Gastrocnemius medialis (tissue), 4 donors: ENCODE measurements around the gene SLC37A1. TPM values are rescaled to one million over a fixed set of nuclear protein-coding genes. Genes with fewer than 3 reads are reported as not detected.

Source experiments
- ATAC-seq, 2 donors: fragments of 150-250 bp; one replicate each; pipeline ENCODE4 v1.9.1; 2016
- DNase-seq, 2 donors: peaks; one replicate each; pipeline ENCODE4 v3.0.0-alpha.2; 2019
- H3K27ac ChIP-seq, 4 donors: fragments of 200-600 bp; sonication (generic); 1 replicate in 1 of 4; 2 replicates in 3 of 4; pipeline ENCODE4 v1.5.1; 2016 to 2018; ENCODE audit warnings: mild to moderate bottlenecking in 2 of 4, moderate library complexity in 1 of 4
- H3K27me3 ChIP-seq, 3 donors: fragments of 200-600 bp; sonication (generic) in 2 of 3; 1 replicate in 1 of 3; 2 replicates in 2 of 3; pipeline versions ENCODE4 v1.5.1 to v1.6.0; 2016 to 2019; ENCODE audit warnings: mild to moderate bottlenecking in 1 of 3, moderate library complexity in 1 of 3
- H3K36me3 ChIP-seq, 2 donors: fragments of 200-600 bp; sonication (generic) in 1 of 2; one replicate each; pipeline ENCODE4 v1.5.1; 2017 to 2018
- H3K4me1 ChIP-seq, 2 donors: fragments of 200-600 bp; sonication (generic) in 1 of 2; one replicate each; pipeline ENCODE4 v1.5.1; 2016 to 2017; ENCODE audit warnings: mild to moderate bottlenecking in 2 of 2
- H3K4me3 ChIP-seq, 4 donors: fragments of 200-600 bp; sonication (generic) in 3 of 4; 1 replicate in 1 of 4; 2 replicates in 3 of 4; pipeline ENCODE4 v1.5.1; 2016 to 2019; ENCODE audit warnings: mild to moderate bottlenecking in 2 of 4
- H3K9me3 ChIP-seq, 3 donors: fragments of 200-600 bp; sonication (generic) in 2 of 3; 1 replicate in 1 of 3; 2 replicates in 2 of 3; pipeline ENCODE4 v1.5.1; 2016 to 2019
- CTCF ChIP-seq, 5 experiments: fragments of 450-650 bp in 3 of 5; fragments of 200-600 bp in 2 of 5; sonication (generic) in 2 of 5; IDR thresholded peaks in 4 of 5; conservative IDR thresholded peaks in 1 of 5; 1 replicate in 4 of 5; 2 replicates in 1 of 5; pipeline ENCODE4 v1.5.1; 2016 to 2019; ENCODE audit warnings: antibody characterized with exemption in 5 of 5, mild to moderate bottlenecking in 3 of 5, moderate library complexity in 3 of 5
- POLR2A ChIP-seq, 2 donors: fragments of 450-650 bp; IDR thresholded peaks; one replicate each; pipeline ENCODE4 v1.6.1; 2017; ENCODE audit warnings: antibody characterized with exemption in 2 of 2, mild to moderate bottlenecking in 2 of 2, moderate library complexity in 2 of 2
- in situ Hi-C, 4 donors: fragments of 200-750 bp; cut with MboI; loops; one replicate each; pipeline versions ENCODE4 v1.15.0 to v1.8.0; 2017; ENCODE audit warnings: low sequenced_read_pairs in 4 of 4
- intact Hi-C: fragments of 100-400 bp; cut with DNase I; formaldehyde crosslinking; loops from one replicate; pipeline ENCODE4 v1.15.1; 2023; ENCODE audit warnings: low total_unique reads
- total RNA-seq, 4 donors: library from RNA; depleted of rRNA; stranded (reverse); fragments of >200 nt; gene quantifications; one replicate each; pipeline versions ENCODE4 v1.1.0 to v1.2.3, GENCODE V29; 2016

SLC37A1 gene
- total RNA-seq, 4 donors from 2014 or later, result 8.3 to 16.1 (median 12.4) TPM

- no peaks in the 10 kb centered on the region for H3K9me3 ChIP-seq
- no peak overlapping the region for H3K4me3 ChIP-seq
- no peaks in the 10 kb centered on the region for H3K27me3 ChIP-seq
- H3K36me3 ChIP-seq, result peaks cover 0 to 12% of the 10 kb centered on the region in 2 donors
- DNase-seq, result no peak
- intact Hi-C loops, result no loop called here
- in situ Hi-C loops, result no loop called here
- peak in 1 of 2 donors; percentile 34 for ATAC-seq
- TF ChIP-seq POLR2A (IDR thresholded peaks at IDR 0.05) (no peak), CTCF (IDR thresholded peaks at IDR 0.05 in 4 of 5, conservative IDR thresholded peaks at IDR 0.05 in 1 of 5) (no peak)
- peak overlapping the region in 1 of 4 donors; percentile 24 for H3K27ac ChIP-seq
- peaks cover 8 to 13% of the 10 kb centered on the region in 2 donors for H3K4me1 ChIP-seq
Measured at GRCh38 chr21:42518215-42518614, 4.6 kb downstream of the SLC37A1 start.

- Histone ChIP-seq H3K4me3 (no peak overlapping the region), H3K4me1 (peaks cover 7 to 13% of the 10 kb centered on the region in 2 donors), H3K9me3 (no peaks in the 10 kb centered on the region), H3K27ac (peak overlapping the region in 1 of 4 donors; percentile 24), H3K36me3 (peaks cover 0 to 12% of the 10 kb centered on the region in 2 donors), H3K27me3 (no peaks in the 10 kb centered on the region)
- ATAC-seq (no peak), DNase-seq (no peak)
- no peak for TF ChIP-seq CTCF (IDR thresholded peaks at IDR 0.05 in 4 of 5, conservative IDR thresholded peaks at IDR 0.05 in 1 of 5)
- TF ChIP-seq POLR2A (IDR thresholded peaks at IDR 0.05), result no peak
- in situ Hi-C loops, result no loop called here
- intact Hi-C loops, result no loop called here
Measured at GRCh38 chr21:42518626-42519025, 5.0 kb downstream of the SLC37A1 start.

GRCh38 chr21:42520628-42521253 lies 7.1 kb downstream of the SLC37A1 start:
- Histone ChIP-seq H3K27ac (no peak overlapping the region), H3K4me1 (peaks cover 19 to 26% of the 10 kb centered on the region in 2 donors), H3K36me3 (peaks cover 0 to 12% of the 10 kb centered on the region in 2 donors), H3K4me3 (no peak overlapping the region), H3K9me3 (no peaks in the 10 kb centered on the region), H3K27me3 (no peaks in the 10 kb centered on the region)
- in situ Hi-C loops (no loop called here), intact Hi-C loops (no loop called here)
- no peak for ATAC-seq
- TF ChIP-seq CTCF (IDR thresholded peaks at IDR 0.05 in 4 of 5, conservative IDR thresholded peaks at IDR 0.05 in 1 of 5) (no peak), POLR2A (IDR thresholded peaks at IDR 0.05) (no peak)
- DNase-seq, result no peak

GRCh38 chr21:42521384-42521783 lies 7.7 kb downstream of the SLC37A1 start:
- intact Hi-C loops (no loop called here), in situ Hi-C loops (no loop called here)
- no peaks in the 10 kb centered on the region for H3K9me3 ChIP-seq
- no peak for TF ChIP-seq CTCF (IDR thresholded peaks at IDR 0.05 in 4 of 5, conservative IDR thresholded peaks at IDR 0.05 in 1 of 5)
- DNase-seq, result no peak
- H3K4me3 ChIP-seq, result no peak overlapping the region
- peaks cover 0 to 12% of the 10 kb centered on the region in 2 donors for H3K36me3 ChIP-seq
- no peak overlapping the region for H3K27ac ChIP-seq
- H3K27me3 ChIP-seq, result no peaks in the 10 kb centered on the region
- peaks cover 23 to 33% of the 10 kb centered on the region in 2 donors for H3K4me1 ChIP-seq
- ATAC-seq, result no peak

- peaks cover 0 to 12% of the 10 kb centered on the region in 2 donors for H3K36me3 ChIP-seq
- H3K9me3 ChIP-seq, result no peaks in the 10 kb centered on the region
- no peak overlapping the region for H3K27ac ChIP-seq
- in situ Hi-C loops (no loop called here), intact Hi-C loops (no loop called here)
- ATAC-seq, result no peak
- no peak overlapping the region for H3K4me3 ChIP-seq
- H3K4me1 ChIP-seq, result peaks cover 27 to 37% of the 10 kb centered on the region in 2 donors
- TF ChIP-seq CTCF (IDR thresholded peaks at IDR 0.05 in 4 of 5, conservative IDR thresholded peaks at IDR 0.05 in 1 of 5), result no peak
- no peak for TF ChIP-seq POLR2A (IDR thresholded peaks at IDR 0.05)
- no peak for DNase-seq
- no peaks in the 10 kb centered on the region for H3K27me3 ChIP-seq
Measured at GRCh38 chr21:42521805-42522204, 8.2 kb downstream of the SLC37A1 start.
